ENCODE results near the gene TNFRSF4. TPM values are rescaled to one million over a fixed set of nuclear protein-coding genes. Genes with fewer than 3 reads are reported as not detected.

Gene TNFRSF4
- total RNA-seq, 1 donor from 2014 or later: 0.38 TPM

- no peaks in the 10 kb centered on the region for H3K9me3 Mint-ChIP-seq (ENCODE audit: low read depth)
- no peaks in the 10 kb centered on the region for H3K27me3 Mint-ChIP-seq
- no peak overlapping the region for H3K27ac Mint-ChIP-seq
- peaks cover 2% of the 10 kb centered on the region for H3K4me1 Mint-ChIP-seq (ENCODE audit: low read depth)
- no peak for DNase-seq (ENCODE audit: low spot score, unreplicated experiment)
- no peak overlapping the region for H3K4me3 Mint-ChIP-seq (ENCODE audit: low read depth)
- TF ChIP-seq CTCF (IDR thresholded peaks at IDR 0.05; ENCODE audit: unreplicated experiment): no peak
- H3K36me3 Mint-ChIP-seq (ENCODE audit: insufficient read depth): no peaks in the 10 kb centered on the region
Measured at GRCh38 chr1:1240822-1241587, 27.1 kb upstream of the TNFRSF4 start.

GRCh38 chr1:1240348-1240732 is 26.4 kb upstream of the TNFRSF4 start:
- peaks cover 2% of the 10 kb centered on the region for H3K4me1 Mint-ChIP-seq (ENCODE audit: low read depth)
- no peaks in the 10 kb centered on the region for H3K36me3 Mint-ChIP-seq (ENCODE audit: insufficient read depth)
- H3K27ac Mint-ChIP-seq: no peak overlapping the region
- H3K4me3 Mint-ChIP-seq (ENCODE audit: low read depth): no peak overlapping the region
- H3K9me3 Mint-ChIP-seq (ENCODE audit: low read depth): no peaks in the 10 kb centered on the region
- TF ChIP-seq CTCF (IDR thresholded peaks at IDR 0.05; ENCODE audit: unreplicated experiment): no peak
- no peaks in the 10 kb centered on the region for H3K27me3 Mint-ChIP-seq
- no peak for DNase-seq (ENCODE audit: low spot score, unreplicated experiment)

- Mint-ChIP-seq H3K27ac (no peak overlapping the region), H3K27me3 (no peaks in the 10 kb centered on the region), H3K4me3 (ENCODE audit: low read depth) (no peak overlapping the region), H3K4me1 (ENCODE audit: low read depth) (peaks cover 2% of the 10 kb centered on the region), H3K36me3 (ENCODE audit: insufficient read depth) (no peaks in the 10 kb centered on the region), H3K9me3 (ENCODE audit: low read depth) (no peaks in the 10 kb centered on the region)
- no peak for TF ChIP-seq CTCF (IDR thresholded peaks at IDR 0.05; ENCODE audit: unreplicated experiment)
- no peak for DNase-seq (ENCODE audit: low spot score, unreplicated experiment)
Measured at GRCh38 chr1:1239614-1240347, 25.8 kb upstream of the TNFRSF4 start.

GRCh38 chr1:1239227-1239613 is 25.3 kb upstream of the TNFRSF4 start:
- H3K4me1 Mint-ChIP-seq (ENCODE audit: low read depth): peaks cover 3% of the 10 kb centered on the region
- no peak overlapping the region for H3K27ac Mint-ChIP-seq
- H3K27me3 Mint-ChIP-seq: no peaks in the 10 kb centered on the region
- H3K9me3 Mint-ChIP-seq (ENCODE audit: low read depth): no peaks in the 10 kb centered on the region
- no peak for DNase-seq (ENCODE audit: low spot score, unreplicated experiment)
- TF ChIP-seq CTCF (IDR thresholded peaks at IDR 0.05; ENCODE audit: unreplicated experiment): no peak
- peaks cover 4% of the 10 kb centered on the region for H3K36me3 Mint-ChIP-seq (ENCODE audit: insufficient read depth)
- H3K4me3 Mint-ChIP-seq (ENCODE audit: low read depth): no peak overlapping the region

GRCh38 chr1:1238702-1239178 is 24.8 kb upstream of the TNFRSF4 start:
- DNase-seq (ENCODE audit: low spot score, unreplicated experiment): no peak
- Mint-ChIP-seq H3K4me1 (ENCODE audit: low read depth) (peaks cover 5% of the 10 kb centered on the region), H3K36me3 (ENCODE audit: insufficient read depth) (peaks cover 7% of the 10 kb centered on the region), H3K27me3 (no peaks in the 10 kb centered on the region), H3K4me3 (ENCODE audit: low read depth) (no peak overlapping the region), H3K9me3 (ENCODE audit: low read depth) (no peaks in the 10 kb centered on the region), H3K27ac (no peak overlapping the region)
- no peak for TF ChIP-seq CTCF (IDR thresholded peaks at IDR 0.05; ENCODE audit: unreplicated experiment)

Measured in progenitor cell of endocrine pancreas (in vitro differentiated cells).